Caco-2 (cell line): ENCODE data around the gene ERBB4. TPM values are rescaled to one million over a fixed set of nuclear protein-coding genes. Genes with fewer than 3 reads are reported as not detected.

Experiments
- BruUV-seq: library from RNA; stranded (reverse); fragments of 400-500 nt; replicated peaks from 2 replicates; lab custom pipeline; 2021; lab: Mats Ljungman, UMichigan
- CTCF ChIA-PET: fragments of 300-600 bp; sonication (Branson Sonifier 250); formaldehyde crosslinking; loops from one replicate; lab custom pipeline; 2022; ENCODE audit warnings: antibody characterized with exemption; lab: Charles Lee
- POLR2A ChIA-PET: fragments of 300-600 bp; sonication (Branson Sonifier 250); formaldehyde crosslinking; loops from one replicate; lab custom pipeline; 2022; ENCODE audit warnings: antibody characterized with exemption; lab: Charles Lee
- DNase-seq, 2 experiments: peaks; one replicate each; pipeline versions ENCODE4 v3.0.0 to v3.0.0-alpha.2; 2020 to 2022
- H3K27me3 ChIP-seq: replicated peaks from 2 replicates; pipeline ENCODE4 v1.6.0; 2011; ENCODE audit warnings: low read length; ENCODE audit not compliant: control insufficient read depth, insufficient read depth
- H3K36me3 ChIP-seq: 2 replicates; pipeline ENCODE4 v1.5.1; 2011; ENCODE audit warnings: low read length; ENCODE audit not compliant: control insufficient read depth, insufficient read depth
- H3K4me1 ChIP-seq: fragments of 250-450 bp; sonication (Bioruptor Pico); 2 replicates; pipeline ENCODE4 v1.5.1; 2020; ENCODE audit warnings: mild to moderate bottlenecking
- H3K4me3 ChIP-seq: 2 replicates; pipeline ENCODE4 v1.5.1; 2011; ENCODE audit warnings: low read depth, mild to moderate bottlenecking, control low read depth, low read length
- H3K9me3 ChIP-seq: fragments of 250-450 bp; sonication (Bioruptor Pico); 2 replicates; pipeline ENCODE4 v1.5.1; 2020; ENCODE audit warnings: mild to moderate bottlenecking, moderate library complexity
- H3K27ac Mint-ChIP-seq: one replicate; pipeline ENCODE4 v1.8.0; 2022; ENCODE audit warnings: mixed read lengths; ENCODE audit not compliant: unreplicated experiment
- H3K27me3 Mint-ChIP-seq: one replicate; pipeline ENCODE4 v1.8.0; 2022; ENCODE audit warnings: mixed read lengths; ENCODE audit not compliant: insufficient read depth, unreplicated experiment
- H3K36me3 Mint-ChIP-seq: one replicate; pipeline ENCODE4 v1.8.0; 2022; ENCODE audit warnings: mild to moderate bottlenecking, mixed read lengths; ENCODE audit not compliant: insufficient read depth, unreplicated experiment
- H3K4me1 Mint-ChIP-seq: one replicate; pipeline ENCODE4 v1.8.0; 2022; ENCODE audit warnings: low read depth, mixed read lengths; ENCODE audit not compliant: unreplicated experiment
- H3K4me3 Mint-ChIP-seq: one replicate; pipeline ENCODE4 v1.8.0; 2022; ENCODE audit warnings: mild to moderate bottlenecking, moderate library complexity, mixed read lengths; ENCODE audit not compliant: unreplicated experiment
- H3K9me3 Mint-ChIP-seq: one replicate; pipeline ENCODE4 v1.8.0; 2022; ENCODE audit warnings: mixed read lengths; ENCODE audit not compliant: unreplicated experiment
- intact Hi-C: fragments of 100-400 bp; cut with micrococcal nuclease; formaldehyde crosslinking; loops from one replicate; pipeline ENCODE4 v1.10.0; 2022; ENCODE audit not compliant: unreplicated experiment
- total RNA-seq: library from RNA; stranded (reverse); gene quantifications from 2 replicates; pipeline ENCODE4 v1.2.3, GENCODE V29; 2022
- TF ChIP-seq, protein P1 (sequence below), 2 experiments: fragments of 200-600 bp in 1 of 2; IDR thresholded peaks; 1 replicate in 1 of 2; 2 replicates in 1 of 2; pipeline versions ENCODE4 v1.5.1 to v1.8.0; 2011 to 2022; ENCODE audit warnings: antibody characterized with exemption in 1 of 2, control low read depth in 1 of 2, inconsistent platforms in 1 of 2, low read depth in 1 of 2, low read length in 1 of 2, mild to moderate bottlenecking in 1 of 2, moderate library complexity in 1 of 2; ENCODE audit not compliant: insufficient read depth in 1 of 2, severe bottlenecking in 1 of 2, unreplicated experiment in 1 of 2

The ERBB4 gene
- total RNA-seq, 1 experiment from 2014 or later, result not detected

DNA sequence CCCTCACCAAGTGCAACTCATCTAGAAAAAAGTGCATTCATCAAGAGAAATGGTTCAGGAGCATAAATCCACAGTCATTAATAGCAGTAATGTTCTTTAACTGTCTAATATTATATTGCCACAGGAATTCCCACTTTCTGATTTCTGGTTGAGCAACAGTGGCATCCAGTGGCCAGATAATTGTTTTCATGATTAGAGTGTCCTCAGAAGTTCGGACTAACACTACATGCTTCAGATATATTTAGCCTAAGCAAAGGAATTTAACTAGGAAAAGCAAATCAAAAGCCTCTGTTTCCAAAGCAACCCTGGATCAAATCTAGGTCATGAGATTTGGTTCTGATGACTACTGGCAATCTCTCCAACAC is 9.8 kb upstream of the ERBB4 start:
- Histone ChIP-seq H3K36me3 (no peaks in the 10 kb centered on the region), H3K4me3 (no peak overlapping the region), H3K27me3 (no peaks in the 10 kb centered on the region), H3K4me1 (no peaks in the 10 kb centered on the region), H3K9me3 (no peaks in the 10 kb centered on the region)
- Mint-ChIP-seq H3K27ac (no peak overlapping the region), H3K4me1 (no peaks in the 10 kb centered on the region), H3K4me3 (no peak overlapping the region), H3K9me3 (no peaks in the 10 kb centered on the region), H3K27me3 (peaks cover 2% of the 10 kb centered on the region), H3K36me3 (no peaks in the 10 kb centered on the region)
- CTCF ChIA-PET, result no interaction called here
- POLR2A ChIA-PET, result no interaction called here
- DNase-seq, result peak in 1 of 2 experiments; percentile 13
- intact Hi-C loops, result loop anchor here (1.0 to 5.0 kb wide), 3 partner anchors 400 to 803 kb away; no protein-coding TSS in a partner anchor
- TF ChIP-seq, protein P1, sequence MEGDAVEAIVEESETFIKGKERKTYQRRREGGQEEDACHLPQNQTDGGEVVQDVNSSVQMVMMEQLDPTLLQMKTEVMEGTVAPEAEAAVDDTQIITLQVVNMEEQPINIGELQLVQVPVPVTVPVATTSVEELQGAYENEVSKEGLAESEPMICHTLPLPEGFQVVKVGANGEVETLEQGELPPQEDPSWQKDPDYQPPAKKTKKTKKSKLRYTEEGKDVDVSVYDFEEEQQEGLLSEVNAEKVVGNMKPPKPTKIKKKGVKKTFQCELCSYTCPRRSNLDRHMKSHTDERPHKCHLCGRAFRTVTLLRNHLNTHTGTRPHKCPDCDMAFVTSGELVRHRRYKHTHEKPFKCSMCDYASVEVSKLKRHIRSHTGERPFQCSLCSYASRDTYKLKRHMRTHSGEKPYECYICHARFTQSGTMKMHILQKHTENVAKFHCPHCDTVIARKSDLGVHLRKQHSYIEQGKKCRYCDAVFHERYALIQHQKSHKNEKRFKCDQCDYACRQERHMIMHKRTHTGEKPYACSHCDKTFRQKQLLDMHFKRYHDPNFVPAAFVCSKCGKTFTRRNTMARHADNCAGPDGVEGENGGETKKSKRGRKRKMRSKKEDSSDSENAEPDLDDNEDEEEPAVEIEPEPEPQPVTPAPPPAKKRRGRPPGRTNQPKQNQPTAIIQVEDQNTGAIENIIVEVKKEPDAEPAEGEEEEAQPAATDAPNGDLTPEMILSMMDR (IDR thresholded peaks at IDR 0.05; ENCODE audit: insufficient read depth in 1 of 2, low read depth in 1 of 2, low read length in 1 of 2, severe bottlenecking in 1 of 2, unreplicated experiment in 1 of 2), result peak; percentile 12 to 46
- BruUV-seq, result no TSS peak

GRCh38 chr2:212547716-212548454 is 9.3 kb upstream of the ERBB4 start:
- Mint-ChIP-seq H3K27ac (no peak overlapping the region), H3K4me3 (no peak overlapping the region), H3K36me3 (no peaks in the 10 kb centered on the region), H3K27me3 (peaks cover 6% of the 10 kb centered on the region), H3K4me1 (no peaks in the 10 kb centered on the region), H3K9me3 (no peaks in the 10 kb centered on the region)
- Histone ChIP-seq H3K9me3 (no peaks in the 10 kb centered on the region), H3K4me3 (no peak overlapping the region), H3K36me3 (no peaks in the 10 kb centered on the region), H3K27me3 (no peaks in the 10 kb centered on the region), H3K4me1 (no peaks in the 10 kb centered on the region)
- TF ChIP-seq, protein P1 (IDR thresholded peaks at IDR 0.05; ENCODE audit: insufficient read depth in 1 of 2, low read depth in 1 of 2, low read length in 1 of 2, severe bottlenecking in 1 of 2, unreplicated experiment in 1 of 2), result no peak
- no TSS peak for BruUV-seq
- DNase-seq, result no peak
- POLR2A ChIA-PET, result no interaction called here
- intact Hi-C loops, result loop anchor here (1.0 to 5.0 kb wide), 3 partner anchors 400 to 803 kb away; no protein-coding TSS in a partner anchor
- CTCF ChIA-PET, result no interaction called here

DNA sequence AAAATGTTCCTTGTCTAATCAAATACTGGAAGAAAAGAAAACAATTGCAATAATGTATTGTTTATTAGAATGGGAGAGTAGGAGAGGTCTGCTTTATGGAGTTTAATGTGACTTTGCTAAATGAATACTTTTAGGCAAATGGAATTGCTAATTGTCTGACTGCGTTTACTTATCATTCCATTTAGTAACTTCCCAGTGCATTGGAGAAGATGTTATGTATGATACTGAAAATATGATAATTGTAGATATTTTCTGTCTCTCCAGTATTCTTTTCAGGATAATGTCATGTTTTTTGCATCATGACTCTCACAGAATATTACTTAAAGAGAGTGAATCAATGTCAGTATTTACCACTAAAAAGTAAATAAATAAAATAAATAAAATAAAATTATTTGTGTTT is 8.1 kb upstream of the ERBB4 start:
- no TSS peak for BruUV-seq
- H3K9me3 Mint-ChIP-seq, result no peaks in the 10 kb centered on the region
- H3K27ac Mint-ChIP-seq, result no peak overlapping the region
- Histone ChIP-seq H3K9me3 (no peaks in the 10 kb centered on the region), H3K27me3 (no peaks in the 10 kb centered on the region), H3K4me1 (no peaks in the 10 kb centered on the region), H3K4me3 (no peak overlapping the region), H3K36me3 (no peaks in the 10 kb centered on the region)
- CTCF ChIA-PET, result no interaction called here
- H3K27me3 Mint-ChIP-seq, result peaks cover 6% of the 10 kb centered on the region
- intact Hi-C loops, result loop anchor here (5.0 kb wide), 1 partner anchor 539 kb away; no protein-coding TSS in a partner anchor
- H3K36me3 Mint-ChIP-seq, result no peaks in the 10 kb centered on the region
- DNase-seq, result no peak
- POLR2A ChIA-PET, result no interaction called here
- H3K4me1 Mint-ChIP-seq, result no peaks in the 10 kb centered on the region
- no peak overlapping the region for H3K4me3 Mint-ChIP-seq
- TF ChIP-seq, protein P1 (IDR thresholded peaks at IDR 0.05; ENCODE audit: insufficient read depth in 1 of 2, low read depth in 1 of 2, low read length in 1 of 2, severe bottlenecking in 1 of 2, unreplicated experiment in 1 of 2), result no peak
